OCI-LY7 (cell line): ENCODE results near the gene CYP2A6. TPM values are rescaled to one million over a fixed set of nuclear protein-coding genes. Genes with fewer than 3 reads are reported as not detected.

ENCODE experiments used
- BruUV-seq: library from RNA; stranded (reverse); fragments of 400-500 nt; replicated peaks from 2 replicates; lab custom pipeline; 2021; lab: Mats Ljungman, UMichigan
- CTCF ChIA-PET: fragments of 300-600 bp; sonication (Branson Sonifier 250); formaldehyde crosslinking; loops from one replicate; lab custom pipeline; 2022; ENCODE audit warnings: antibody characterized with exemption; ENCODE audit not compliant: unreplicated experiment; lab: Charles Lee
- POLR2A ChIA-PET: fragments of 300-600 bp; sonication (Branson Sonifier 250); formaldehyde crosslinking; loops from one replicate; lab custom pipeline; 2022; ENCODE audit warnings: antibody characterized with exemption; lab: Charles Lee
- DNase-seq: peaks from one replicate; pipeline ENCODE4 v3.0.0-alpha.2; 2015; ENCODE audit warnings: low spot score
- H2AFZ ChIP-seq: fragments of 200-600 bp; sonication (generic), shearing (Covaris generic); 2 replicates; pipeline ENCODE4 v1.6.1; 2014; ENCODE audit warnings: mild to moderate bottlenecking, antibody characterized with exemption, low read length, moderate library complexity
- H3K27ac ChIP-seq: fragments of 200-600 bp; sonication (generic); 2 replicates; pipeline ENCODE4 v1.5.1; 2014; ENCODE audit warnings: mixed run types, low read depth, mild to moderate bottlenecking, moderate library complexity, low read length, inconsistent platforms; ENCODE audit not compliant: poor library complexity, severe bottlenecking
- H3K36me3 ChIP-seq: fragments of 200-600 bp; sonication (generic); 2 replicates; pipeline ENCODE4 v1.6.1; 2014; ENCODE audit warnings: mild to moderate bottlenecking, antibody characterized with exemption, low read length, moderate library complexity, mixed read lengths; ENCODE audit not compliant: insufficient read depth
- H3K4me1 ChIP-seq: fragments of 200-600 bp; sonication (generic); 2 replicates; pipeline ENCODE4 v1.5.1; 2014; ENCODE audit warnings: mild to moderate bottlenecking, low read length; ENCODE audit not compliant: insufficient read depth, poor library complexity, severe bottlenecking
- H3K4me2 ChIP-seq: fragments of 200-600 bp; sonication (generic); 2 replicates; pipeline ENCODE4 v1.6.1; 2014; ENCODE audit warnings: mild to moderate bottlenecking, low read length
- H3K4me3 ChIP-seq: fragments of 200-600 bp; sonication (generic); 2 replicates; pipeline ENCODE4 v1.5.1; 2014; ENCODE audit warnings: mild to moderate bottlenecking, low read depth, low read length; ENCODE audit not compliant: poor library complexity, severe bottlenecking
- H3K79me2 ChIP-seq: fragments of 200-600 bp; sonication (generic); 2 replicates; pipeline ENCODE4 v1.6.1; 2016; ENCODE audit warnings: low read depth, mild to moderate bottlenecking, low read length, moderate library complexity, mixed read lengths; ENCODE audit not compliant: insufficient read depth
- H3K9me2 ChIP-seq: fragments of 200-600 bp; sonication (generic); 2 replicates; pipeline ENCODE4 v1.6.1; 2016; ENCODE audit warnings: mild to moderate bottlenecking, low read length, mixed read lengths; ENCODE audit not compliant: insufficient read depth
- H3K9me3 ChIP-seq: fragments of 200-600 bp; sonication (generic); 2 replicates; pipeline ENCODE4 v1.6.1; 2014; ENCODE audit warnings: mild to moderate bottlenecking, mixed run types, low read length, mixed read lengths
- H4K20me1 ChIP-seq: fragments of 200-600 bp; sonication (generic); 2 replicates; pipeline ENCODE4 v1.6.1; 2014; ENCODE audit warnings: mild to moderate bottlenecking, antibody characterized with exemption, low read length, moderate library complexity, mixed read lengths; ENCODE audit not compliant: insufficient read depth
- CTCF ChIP-seq: fragments of 200-600 bp; sonication (generic); conservative IDR thresholded peaks from 2 replicates; pipeline ENCODE4 v1.5.1; 2014; ENCODE audit warnings: mild to moderate bottlenecking, antibody characterized with exemption, low read length, moderate library complexity, mixed read lengths
- EZH2phosphoT487 ChIP-seq: fragments of 200-600 bp; sonication (generic); IDR thresholded peaks from 2 replicates; pipeline ENCODE4 v1.6.1; 2018; ENCODE audit warnings: low read depth, borderline replicate concordance, mild to moderate bottlenecking, mixed run types, antibody characterized with exemption, low read length, moderate library complexity, mixed read lengths
- intact Hi-C: fragments of 100-400 bp; cut with micrococcal nuclease; formaldehyde crosslinking; loops from one replicate; pipeline ENCODE4 v1.10.0; 2022; ENCODE audit not compliant: unreplicated experiment
- total RNA-seq, 2 experiments: library from RNA; depleted of rRNA in 1 of 2; stranded (reverse); fragments of >200 nt in 1 of 2; shearing (Covaris generic) in 1 of 2; gene quantifications; 2 replicates each; pipeline ENCODE4 v1.2.3, GENCODE V29; 2014 to 2022

The CYP2A6 gene
- total RNA-seq, 2 experiments from 2014 or later = not detected

GRCh38 chr19:40797166-40797962 lies 52.9 kb downstream of the CYP2A6 start:
- H3K36me3 ChIP-seq = peaks cover 20% of the 10 kb centered on the region; the same call in 1 of the 2 replicates
- H3K9me2 ChIP-seq = no peaks in the 10 kb centered on the region
- no TSS peak for BruUV-seq
- H3K4me2 ChIP-seq = peak overlapping the region; percentile 72
- H3K4me1 ChIP-seq = peaks cover 53% of the 10 kb centered on the region
- no peaks in the 10 kb centered on the region for H3K9me3 ChIP-seq
- H3K27ac ChIP-seq = peak overlapping the region; percentile 57
- intact Hi-C loops = loop anchor here (5.0 kb wide), 1 partner anchor 465 kb away; the partner anchor contains the start of gene HNRNPUL1
- no peak overlapping the region for H2AFZ ChIP-seq
- ChIA-PET CTCF (no interaction called here), POLR2A (interaction anchor here (1.3 to 1.9 kb wide), 2 partner anchors 20 kb away, joined by 4 to 14 read pairs; partner anchors contain the start of gene RAB4B)
- no peak for DNase-seq
- peaks cover 30% of the 10 kb centered on the region for H3K79me2 ChIP-seq
- TF ChIP-seq CTCF = no peak
- no peak for TF ChIP-seq EZH2phosphoT487
- H4K20me1 ChIP-seq = peaks cover 6% of the 10 kb centered on the region; the same call in 1 of the 2 replicates
- no peak overlapping the region for H3K4me3 ChIP-seq

Other genes starting within 250 kb of the CYP2A6 start
- 22.1 and 44.5 TPM in 2 replicates for gene LTBP4, start 249.1 kb downstream of the CYP2A6 start, total RNA-seq (2014; rRNA removed; shearing (Covaris generic))
- gene LTBP4, start 249.1 kb downstream of the CYP2A6 start, total RNA-seq (2022) = 108 and 121 TPM in 2 replicates
- gene NUMBL, start 159.8 kb downstream of the CYP2A6 start, total RNA-seq (2014; rRNA removed; shearing (Covaris generic)) = 4.1 and 4.9 TPM in 2 replicates
- 7.1 and 8.9 TPM in 2 replicates for gene NUMBL, start 159.8 kb downstream of the CYP2A6 start, total RNA-seq (2022)
- 34.9 and 39.3 TPM in 2 replicates for gene COQ8B, start 133.6 kb downstream of the CYP2A6 start, total RNA-seq (2014; rRNA removed; shearing (Covaris generic))
- gene COQ8B, start 133.6 kb downstream of the CYP2A6 start, total RNA-seq (2022) = 32.5 and 34.6 TPM in 2 replicates
- gene ITPKC, start 133.3 kb downstream of the CYP2A6 start, total RNA-seq (2014; rRNA removed; shearing (Covaris generic)) = 4.0 and 6.5 TPM in 2 replicates
- 5.2 and 5.5 TPM in 2 replicates for gene ITPKC, start 133.3 kb downstream of the CYP2A6 start, total RNA-seq (2022)
- 3.3 and 5.0 TPM in 2 replicates for gene ACTMAP, start 100.0 kb downstream of the CYP2A6 start, total RNA-seq (2014; rRNA removed; shearing (Covaris generic))
- 52.1 and 54.8 TPM in 2 replicates for gene ACTMAP, start 100.0 kb downstream of the CYP2A6 start, total RNA-seq (2022)
- 315 and 328 TPM in 2 replicates for gene SNRPA, start 99.2 kb downstream of the CYP2A6 start, total RNA-seq (2014; rRNA removed; shearing (Covaris generic))
- 214 and 244 TPM in 2 replicates for gene SNRPA, start 99.2 kb downstream of the CYP2A6 start, total RNA-seq (2022)
- not detected in 2 replicates for gene MIA, start 74.9 kb downstream of the CYP2A6 start, total RNA-seq (2014; rRNA removed; shearing (Covaris generic))
- not detected in 2 replicates for gene MIA, start 74.9 kb downstream of the CYP2A6 start, total RNA-seq (2022)
- 32.2 and 37.1 TPM in 2 replicates for gene RAB4B, start 72.2 kb downstream of the CYP2A6 start, total RNA-seq (2014; rRNA removed; shearing (Covaris generic))
- gene RAB4B, start 72.2 kb downstream of the CYP2A6 start, total RNA-seq (2022) = 51.3 and 56.3 TPM in 2 replicates
- gene EGLN2, start 51.3 kb downstream of the CYP2A6 start, total RNA-seq (2014; rRNA removed; shearing (Covaris generic)) = 76.1 and 81.6 TPM in 2 replicates
- gene EGLN2, start 51.3 kb downstream of the CYP2A6 start, total RNA-seq (2022) = 87.9 and 90.8 TPM in 2 replicates
- not detected in 2 replicates for gene CYP2A7, start 31.8 kb upstream of the CYP2A6 start, total RNA-seq (2014; rRNA removed; shearing (Covaris generic))
- gene CYP2A7, start 31.8 kb upstream of the CYP2A6 start, total RNA-seq (2022) = not detected in 2 replicates
- gene CYP2B6, start 140.8 kb upstream of the CYP2A6 start, total RNA-seq (2014; rRNA removed; shearing (Covaris generic)) = not detected in 2 replicates
- not detected in 2 replicates for gene CYP2B6, start 140.8 kb upstream of the CYP2A6 start, total RNA-seq (2022)
- gene CYP2A13, start 238.0 kb upstream of the CYP2A6 start, total RNA-seq (2014; rRNA removed; shearing (Covaris generic)) = not detected in 2 replicates
- gene CYP2A13, start 238.0 kb upstream of the CYP2A6 start, total RNA-seq (2022) = not detected in 2 replicates